HepG2 (cell line): Measurements from ENCODE around the gene SGK1. TPM values are rescaled to one million over a fixed set of nuclear protein-coding genes. Genes with fewer than 3 reads are reported as not detected.

ENCODE experiments used
- ATAC-seq: fragments of 200-7000 bp; cut with Tn5 transposase; 3 replicates; pipeline ENCODE4 v1.9.1; 2020; ENCODE audit warnings: mild to moderate bottlenecking, moderate library complexity
- BruUV-seq: library from RNA; stranded (reverse); fragments of 400-500 nt; replicated peaks from 2 replicates; lab custom pipeline; 2021; lab: Mats Ljungman, UMichigan
- CTCF ChIA-PET: fragments of 300-600 bp; formaldehyde crosslinking; extraction: SDS; loops from one replicate; lab custom pipeline; 2021; ENCODE audit warnings: low total read pairs, inconsistent platforms, low intra/inter-chr PET ratio; lab: Yijun Ruan, JAX
- POLR2A ChIA-PET: fragments of 350-600 bp; sonication (Branson Sonifier 250); formaldehyde crosslinking; loops from one replicate; lab custom pipeline; 2020; ENCODE audit warnings: antibody characterized with exemption, inconsistent platforms; lab: Yijun Ruan, JAX
- DNase-seq: peaks from one replicate; pipeline ENCODE4 v3.0.0-alpha.2; 2015; ENCODE audit warnings: low spot score
- FAIRE-seq: peaks from 3 replicates; lab custom pipeline; 2011; peaks lifted over from hg19 to GRCh38; lab: Jason Lieb, UNC
- H2AFZ ChIP-seq: one replicate; pipeline ENCODE4 v1.6.1; 2011; ENCODE audit warnings: low read length, inconsistent platforms
- H3K27ac ChIP-seq: fragments of 300-600 bp; 3 replicates; pipeline ENCODE4 v1.8.0; 2011; ENCODE audit warnings: mixed run types, mild to moderate bottlenecking, mixed read lengths, low read length, inconsistent platforms; ENCODE audit not compliant: insufficient read depth; ENCODE audit errors: extremely low read length
- H3K27me3 ChIP-seq, 2 experiments: fragments of 200-600 bp in 1 of 2; 2 replicates in 1 of 2; 3 replicates in 1 of 2; pipeline versions ENCODE4 v1.6.0 to v1.8.0; 2011; ENCODE audit warnings: low read length in 2 of 2, mild to moderate bottlenecking in 2 of 2, moderate library complexity in 2 of 2, inconsistent platforms in 1 of 2; ENCODE audit not compliant: insufficient read depth in 2 of 2, control insufficient read depth in 1 of 2
- H3K36me3 ChIP-seq, 2 experiments: fragments of 200-600 bp in 1 of 2; replicated peaks in 1 of 2; 2 replicates in 1 of 2; 3 replicates in 1 of 2; pipeline versions ENCODE4 v1.5.1 to v1.8.0; 2011; ENCODE audit warnings: low read length in 2 of 2, inconsistent platforms in 1 of 2; ENCODE audit not compliant: insufficient read depth in 2 of 2, control insufficient read depth in 1 of 2
- H3K4me1 ChIP-seq: 2 replicates; pipeline ENCODE4 v1.5.1; 2012; ENCODE audit warnings: low read length, inconsistent platforms; ENCODE audit not compliant: insufficient read depth
- H3K4me2 ChIP-seq: 2 replicates; pipeline ENCODE4 v1.6.0; 2011; ENCODE audit warnings: low read depth, low read length, inconsistent platforms
- H3K4me3 ChIP-seq, 3 experiments: fragments of 200-600 bp in 1 of 3; sonication (generic), shearing (Covaris generic) in 1 of 3; replicated peaks in 1 of 3; 2 replicates each; pipeline ENCODE4 v1.5.1; 2011 to 2016; ENCODE audit warnings: low read length in 3 of 3, inconsistent platforms in 2 of 3, low read depth in 2 of 3, mild to moderate bottlenecking in 2 of 3, control low read depth in 1 of 3, mixed read lengths in 1 of 3; ENCODE audit not compliant: insufficient read depth in 1 of 3
- H3K79me2 ChIP-seq: one replicate; pipeline ENCODE4 v1.6.1; 2011; ENCODE audit warnings: low read length, inconsistent platforms; ENCODE audit not compliant: insufficient read depth
- H3K9ac ChIP-seq: 2 replicates; pipeline ENCODE4 v1.6.0; 2011; ENCODE audit warnings: mild to moderate bottlenecking, low read depth, low read length, inconsistent platforms; ENCODE audit not compliant: insufficient read depth
- H3K9me3 ChIP-seq: 2 replicates; pipeline ENCODE4 v1.5.1; 2012; ENCODE audit warnings: mild to moderate bottlenecking, low read length
- H4K20me1 ChIP-seq: 2 replicates; pipeline ENCODE4 v1.6.0; 2011; ENCODE audit warnings: inconsistent platforms, mild to moderate bottlenecking, low read length, moderate library complexity; ENCODE audit not compliant: insufficient read depth
- FOXA3 ChIP-seq: IDR thresholded peaks from 2 replicates; pipeline ENCODE4 v1.6.1; 2016; ENCODE audit warnings: missing genetic modification reagents, missing compliant biosample characterization
- FOXM1 ChIP-seq: sonication (generic); formaldehyde crosslinking; IDR thresholded peaks from 2 replicates; pipeline ENCODE4 v1.5.0; 2020; ENCODE audit warnings: missing genetic modification reagents
- RCOR2 ChIP-seq: IDR thresholded peaks from 2 replicates; pipeline ENCODE4 v1.6.1; 2016; ENCODE audit warnings: missing biosample characterization, missing genetic modification reagents
- ZNF407 ChIP-seq: sonication (generic); formaldehyde crosslinking; IDR thresholded peaks from one replicate; pipeline ENCODE4 v1.5.1; 2020; ENCODE audit warnings: mild to moderate bottlenecking, missing genetic modification reagents; ENCODE audit errors: not compliant biosample characterization
- ZNF496 ChIP-seq: sonication (generic); formaldehyde crosslinking; IDR thresholded peaks from 2 replicates; pipeline ENCODE4 v1.8.1; 2023; ENCODE audit warnings: mild to moderate bottlenecking, moderate library complexity, missing genetic modification reagents; ENCODE audit not compliant: insufficient replicate concordance
- ZNF576 ChIP-seq: sonication (generic); formaldehyde crosslinking; IDR thresholded peaks from 2 replicates; pipeline ENCODE4 v1.4.0; 2020; ENCODE audit warnings: mild to moderate bottlenecking, missing genetic modification reagents
- ZNF770 ChIP-seq: sonication (generic); formaldehyde crosslinking; IDR thresholded peaks from 2 replicates; pipeline ENCODE4 v1.5.0; 2020; ENCODE audit warnings: mild to moderate bottlenecking, missing genetic modification reagents
- WGBS: methylation state at CpG from one replicate; pipeline ENCODE4 v1.1.6; 2017; ENCODE audit warnings: low lambda C conversion rate; 5-methylcytosine and 5-hydroxymethylcytosine counted together
- in situ Hi-C: cut with HindIII; loops from 2 replicates; pipeline ENCODE4 v1.10.0; 2017; ENCODE audit warnings: low pct_unique_long_range_greater_than_20kb; ENCODE audit not compliant: extremely low pct_ligation_motif_present
- intact Hi-C: fragments of 100-400 bp; cut with micrococcal nuclease; formaldehyde crosslinking; loops from one replicate; pipeline ENCODE4 v1.10.0; 2022; ENCODE audit not compliant: unreplicated experiment
- polyA plus RNA-seq, 8 experiments: library from polyadenylated mRNA; depleted of rRNA in 3 of 8; stranded (reverse) in 7 of 8; unstranded in 1 of 8; fragments of >200 nt; fragmentation: Illumina TruSeq in 4 of 8; extraction: Trizol in 4 of 8; gene quantifications; 2 replicates each; pipeline versions ENCODE4 v1.2.1 to v1.2.3, GENCODE V29; 2011 to 2016; ENCODE audit warnings: low read depth in 4 of 8, missing spikeins in 1 of 8, mixed read lengths in 1 of 8; ENCODE audit not compliant: insufficient read depth in 1 of 8
- total RNA-seq, 5 experiments: library from RNA; depleted of rRNA; stranded (reverse); fragments of >200 nt; fragmentation: Illumina TruSeq; extraction: Trizol; gene quantifications; 2 replicates each; pipeline ENCODE4 v1.2.3, GENCODE V29; 2016; ENCODE audit warnings: low read depth in 1 of 5

SGK1 gene
- total and polyA plus RNA-seq, 2 of the 13 experiments (the other 11 are each of a cell fraction or from before 2014, with no cell fraction given): 56.1 to 56.2 TPM

GRCh38 chr6:134261766-134262165, 56.1 kb downstream of the SGK1 start:
- Histone ChIP-seq H3K9ac (no peak overlapping the region), H3K9me3 (no peaks in the 10 kb centered on the region), H3K27ac (no peak overlapping the region), H3K27me3 (no peaks in the 10 kb centered on the region; a peak in 1 of 5 replicates), H3K36me3 (no peaks in the 10 kb centered on the region), H3K4me1 (peaks cover 15% of the 10 kb centered on the region), H3K4me2 (no peak overlapping the region), H3K4me3 (no peak overlapping the region), H3K79me2 (no peaks in the 10 kb centered on the region), H4K20me1 (no peaks in the 10 kb centered on the region), H2AFZ (peak overlapping the region; percentile 71)
- in situ Hi-C loops: no loop called here
- no peak for ATAC-seq
- no TSS peak for BruUV-seq
- POLR2A ChIA-PET: no interaction called here
- no peak for FAIRE-seq
- TF ChIP-seq FOXM1: no peak
- intact Hi-C loops: no loop called here
- no peak for DNase-seq
- CTCF ChIA-PET: no interaction called here
- WGBS: 34% methylated on average over 5 of the region's 5 CpGs

GRCh38 chr6:134258849-134259306, 59.0 kb downstream of the SGK1 start:
- Histone ChIP-seq H3K27ac (no peak overlapping the region), H3K36me3 (no peaks in the 10 kb centered on the region), H3K79me2 (no peaks in the 10 kb centered on the region), H3K27me3 (no peaks in the 10 kb centered on the region; a peak in 1 of 5 replicates), H3K4me2 (no peak overlapping the region), H2AFZ (no peak overlapping the region), H3K9me3 (no peaks in the 10 kb centered on the region), H3K9ac (no peak overlapping the region), H3K4me3 (no peak overlapping the region), H4K20me1 (no peaks in the 10 kb centered on the region), H3K4me1 (peaks cover 35% of the 10 kb centered on the region)
- FAIRE-seq (no peak), DNase-seq (peak; percentile 57), ATAC-seq (peak; percentile 92)
- CTCF ChIA-PET: no interaction called here
- intact Hi-C loops: no loop called here
- no TSS peak for BruUV-seq
- POLR2A ChIA-PET: interaction anchor here (1.0 kb wide), 1 partner anchor 10 kb away, joined by 3 read pairs; no protein-coding TSS in a partner anchor
- in situ Hi-C loops: no loop called here
- WGBS: 39% methylated on average over 3 of the region's 3 CpGs
- no peak for TF ChIP-seq ZNF576 (CRISPR knock-in tag)
- peak; percentile 23; the same call in 1 of the 2 replicates for TF ChIP-seq FOXA3 (CRISPR knock-in tag)
- TF ChIP-seq ZNF496 (CRISPR knock-in tag): no peak
- peak; percentile 83 for TF ChIP-seq ZNF770 (CRISPR knock-in tag)
- TF ChIP-seq ZNF407 (CRISPR knock-in tag): no peak
- 0 out of 2 replicates have a peak, but pooled peaks have one; percentile 30 for TF ChIP-seq RCOR2
